HG03460 (cell line): Measurements from ENCODE around the gene SRSF1.

ENCODE experiments used
- ATAC-seq: cut with Tn5 transposase; IDR thresholded peaks from one replicate; pipeline ENCODE4 v1.9.1; 2021; ENCODE audit not compliant: unreplicated experiment

SRSF1 gene

DNA sequence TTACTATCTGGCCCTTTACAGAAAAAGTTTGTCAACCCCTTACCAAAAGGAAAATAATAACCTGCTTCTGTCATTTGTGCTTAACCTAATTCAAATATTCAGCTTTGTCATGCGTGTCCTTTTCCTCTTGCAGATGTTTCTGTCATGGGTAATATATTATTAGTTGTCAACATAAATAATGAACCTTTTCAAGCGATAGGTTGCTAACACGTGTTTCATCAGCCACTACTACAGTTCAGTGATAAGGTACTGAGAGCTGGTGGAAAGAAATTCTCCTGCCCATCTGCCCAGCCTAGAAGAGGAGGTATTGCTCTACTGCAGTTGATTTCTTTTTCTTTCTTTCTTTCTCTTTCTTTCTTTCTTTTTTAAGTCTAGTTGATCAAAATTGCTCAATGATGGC lies 12.0 kb upstream of the SRSF1 start:
- no peak for ATAC-seq

DNA sequence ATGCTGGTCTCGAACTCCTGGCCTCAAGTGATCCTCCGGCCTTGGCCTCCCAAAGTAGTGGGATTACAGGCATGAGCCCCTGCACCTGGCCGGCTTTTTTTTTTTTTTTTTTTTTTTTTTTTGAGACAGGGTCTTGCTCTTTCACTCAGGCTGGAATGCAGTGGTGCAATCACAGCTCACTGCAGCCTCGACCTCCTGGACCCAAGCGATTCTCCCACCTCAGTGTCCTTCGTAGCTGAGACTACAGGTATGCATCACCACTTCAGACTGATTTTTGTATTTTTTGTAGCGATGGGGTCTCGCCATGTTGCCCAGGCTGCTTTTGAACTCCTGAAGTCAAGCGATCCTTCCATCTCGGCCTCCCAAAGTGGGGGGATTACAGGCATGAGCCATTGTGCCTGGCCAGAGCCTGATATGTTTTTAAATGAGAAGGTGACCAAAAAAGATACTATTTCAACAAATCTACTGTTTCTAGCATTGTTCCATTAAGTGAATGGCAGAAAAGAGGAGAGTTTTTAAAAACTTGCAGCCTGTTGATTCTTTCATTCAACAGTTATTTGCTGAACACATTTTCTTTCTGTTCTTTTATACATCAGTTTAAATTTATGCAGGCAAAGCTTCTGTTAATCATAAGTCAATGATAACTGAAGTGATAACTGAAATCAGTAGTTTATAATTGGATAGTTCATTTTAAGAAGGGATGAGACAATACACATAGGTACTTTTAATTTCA lies 3.2 kb upstream of the SRSF1 start:
- ATAC-seq = no peak

GRCh38 chr17:58007781-58008706 lies 998 bp upstream of the SRSF1 start:
- peak; percentile 35 for ATAC-seq

DNA sequence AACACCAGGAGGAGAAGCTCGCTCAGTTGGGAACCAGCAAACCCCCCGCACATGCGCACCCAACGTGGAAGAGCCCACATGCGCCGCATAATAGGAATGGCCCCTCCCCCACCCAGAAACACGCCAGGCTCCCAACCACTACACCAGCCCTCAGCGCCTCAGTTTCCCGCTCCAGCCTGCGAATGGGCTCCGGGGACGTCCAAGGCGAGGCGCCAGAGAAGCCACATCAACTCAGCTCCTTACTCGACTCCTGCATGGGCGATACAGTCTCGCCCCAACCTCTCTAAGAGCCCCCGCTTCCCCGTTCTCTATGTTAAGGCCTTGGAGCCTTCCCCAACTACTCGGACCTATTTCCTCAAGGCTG lies 504 bp downstream of the SRSF1 start:
- ATAC-seq = no peak

DNA sequence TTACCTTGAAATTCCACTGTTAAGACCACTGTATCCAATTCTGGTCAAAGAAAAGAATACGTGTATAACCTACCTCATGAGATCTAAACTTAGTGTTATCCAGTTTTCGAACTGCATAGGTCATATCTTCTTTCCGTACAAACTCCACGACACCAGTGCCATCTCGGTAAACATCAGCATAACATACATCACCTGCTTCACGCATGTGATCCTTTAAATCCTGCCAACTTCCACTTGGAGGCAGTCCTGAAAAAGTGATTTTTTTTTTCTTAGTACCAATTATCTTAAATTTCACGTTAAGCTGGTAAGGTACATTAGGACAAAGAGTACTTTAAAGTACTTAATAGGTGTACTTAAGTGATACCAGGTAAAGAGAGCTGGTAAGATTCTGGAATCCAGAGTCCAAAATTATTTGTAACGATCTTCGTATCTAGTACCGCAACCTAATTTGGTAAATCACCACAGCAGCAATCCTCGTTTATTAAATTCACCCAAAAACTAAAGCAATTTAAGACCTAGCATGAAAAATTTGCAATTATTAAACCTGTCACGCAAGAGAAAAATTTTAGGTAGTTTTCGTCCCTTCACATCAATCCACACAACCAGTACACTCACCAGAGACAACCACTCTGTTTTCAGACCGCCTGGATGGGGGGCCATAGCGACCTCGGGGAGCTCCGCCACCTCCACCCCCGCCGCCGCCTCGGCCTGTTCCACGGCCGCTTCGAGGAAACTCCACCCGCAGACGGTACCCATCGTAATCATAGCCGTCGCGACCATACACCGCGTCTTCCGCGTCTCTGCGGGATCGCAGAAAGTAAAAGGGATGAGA lies 1.1 kb downstream of the SRSF1 start:
- no peak for ATAC-seq

DNA sequence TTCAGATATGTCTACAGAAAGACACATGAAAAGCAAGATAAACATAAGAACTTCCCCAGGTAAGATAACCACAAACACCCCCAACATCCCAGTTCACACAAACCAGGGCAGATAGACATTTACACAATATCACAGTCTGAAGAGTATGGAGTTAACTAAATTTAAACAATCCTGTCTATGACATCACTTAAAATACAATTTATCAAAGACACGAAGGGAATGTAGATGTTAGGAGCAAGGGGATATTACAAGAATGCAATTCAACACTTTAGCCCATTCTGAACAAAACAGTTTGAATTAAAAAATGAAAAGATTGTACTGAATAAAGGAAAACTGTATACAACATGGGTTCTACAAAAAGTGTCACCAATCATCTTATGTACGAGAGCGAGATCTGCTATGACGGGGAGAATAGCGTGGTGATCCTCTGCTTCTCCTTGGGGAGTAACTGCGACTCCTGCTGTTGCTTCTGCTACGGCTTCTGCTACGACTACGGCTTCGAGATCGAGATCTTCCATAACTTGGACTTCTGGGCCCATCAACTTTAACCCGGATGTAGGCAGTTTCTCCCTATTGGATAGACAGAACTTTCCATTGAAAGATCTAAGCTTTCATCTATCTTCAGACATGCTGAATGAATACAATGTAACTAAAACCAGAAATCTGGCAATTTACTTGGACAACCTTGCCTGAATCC lies 1.9 kb downstream of the SRSF1 start:
- no peak for ATAC-seq

DNA sequence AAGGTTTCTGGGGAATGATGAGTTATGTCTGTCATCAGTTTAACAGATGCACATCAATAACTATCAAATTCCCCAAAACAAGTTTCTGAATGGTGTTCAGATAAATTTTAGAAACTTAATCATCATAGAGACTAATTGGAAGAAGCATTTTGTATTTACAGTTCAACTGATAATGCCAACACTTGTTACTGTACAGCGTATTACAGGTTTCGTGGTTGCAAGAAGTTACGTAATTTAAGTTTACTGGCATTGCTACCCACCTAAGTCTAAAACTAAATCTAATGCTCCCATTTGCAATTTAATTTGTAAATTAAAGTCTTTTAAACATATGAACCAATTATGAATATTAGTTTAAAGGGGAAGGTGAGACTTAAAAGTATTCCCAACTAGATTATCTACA lies 3.0 kb downstream of the SRSF1 start:
- ATAC-seq = no peak

- ATAC-seq = no peak
Observed at GRCh38 chr17:58002973-58003372, 4.1 kb downstream of the SRSF1 start.

- no peak for ATAC-seq
Observed at GRCh38 chr17:58002154-58002948, 4.7 kb downstream of the SRSF1 start.

GRCh38 chr17:58001461-58002124 lies 5.5 kb downstream of the SRSF1 start:
- no peak for ATAC-seq

DNA sequence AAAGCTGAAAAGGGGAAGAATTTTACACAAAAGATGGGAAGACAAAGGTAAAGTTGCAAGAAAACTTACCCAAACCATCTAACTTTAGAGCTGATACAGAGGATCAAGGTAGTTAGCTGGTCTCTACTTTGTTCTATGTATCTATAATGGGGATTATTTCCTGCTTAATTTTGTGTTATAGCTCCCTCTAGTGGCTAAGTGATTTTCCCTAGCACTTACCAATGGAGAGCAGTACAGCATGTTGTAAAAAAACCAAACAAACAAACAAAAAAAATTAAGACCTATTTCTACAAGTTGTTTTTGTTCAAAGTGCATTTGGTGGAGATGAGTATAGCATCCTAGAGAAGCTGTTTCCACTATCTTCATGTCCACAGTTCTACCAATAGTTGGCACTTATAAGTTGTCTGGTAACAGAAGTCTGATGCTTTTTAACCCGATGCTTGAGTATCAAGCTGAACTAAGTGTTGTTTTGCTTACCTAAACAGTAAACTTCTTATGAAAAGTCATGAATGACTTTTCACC lies 7.5 kb downstream of the SRSF1 start:
- ATAC-seq = no peak

DNA sequence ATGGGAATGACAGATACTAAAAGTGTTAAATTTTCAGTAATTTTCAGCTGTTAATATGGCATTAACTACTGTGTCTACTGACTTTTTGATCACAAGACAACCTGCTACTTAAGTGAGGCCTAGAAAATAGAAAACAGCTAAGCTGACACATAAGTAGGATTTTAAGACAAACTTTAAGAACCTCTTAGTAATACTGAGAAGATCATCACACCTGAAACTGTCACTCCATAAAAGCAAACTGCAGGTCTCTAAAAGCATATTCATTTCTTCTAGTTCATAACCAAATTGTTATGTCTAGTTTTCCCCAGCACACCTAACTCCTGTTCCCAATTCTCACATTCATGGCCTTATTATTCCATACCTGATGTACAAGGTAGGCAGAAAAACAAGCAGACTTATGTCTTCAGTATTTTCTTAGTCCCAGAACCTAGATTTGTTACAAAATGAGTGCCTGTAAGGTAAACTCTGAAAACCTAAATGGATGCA lies 8.0 kb downstream of the SRSF1 start:
- ATAC-seq = no peak

DNA sequence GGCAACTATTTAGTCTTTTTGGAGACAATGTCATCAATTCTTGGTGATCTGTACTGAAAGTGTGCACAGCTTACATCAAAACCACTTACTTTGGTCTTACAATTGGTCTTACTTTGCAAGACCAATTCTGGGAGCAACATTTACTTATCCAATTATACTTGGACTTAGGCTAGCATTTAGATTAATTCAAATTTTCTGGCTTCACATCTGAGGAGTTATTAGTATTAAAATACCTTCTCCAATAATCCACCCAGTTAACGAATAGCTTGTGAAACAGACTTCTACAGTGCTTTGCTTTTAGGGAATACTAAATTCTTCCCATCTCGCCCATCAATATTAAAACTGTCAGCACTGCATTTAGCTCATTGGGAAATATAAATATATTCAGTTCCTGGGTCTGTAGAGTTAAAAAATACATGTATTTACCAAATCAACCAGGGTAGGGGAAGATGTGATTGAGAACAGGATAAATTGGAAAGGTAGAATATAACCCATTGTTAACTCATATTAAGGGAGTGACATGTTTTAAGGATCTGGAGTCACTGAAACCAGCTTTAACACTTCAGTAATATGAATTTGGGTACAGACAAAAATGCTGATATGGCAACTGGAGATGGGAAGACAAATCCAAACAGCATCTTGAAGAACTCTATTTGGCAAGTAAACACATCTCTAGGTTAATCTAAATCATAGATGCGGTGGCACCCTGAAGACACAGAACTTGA lies 9.8 kb downstream of the SRSF1 start:
- ATAC-seq = no peak

- ATAC-seq = no peak
Observed at GRCh38 chr17:57995076-57995956, 11.7 kb downstream of the SRSF1 start.

DNA sequence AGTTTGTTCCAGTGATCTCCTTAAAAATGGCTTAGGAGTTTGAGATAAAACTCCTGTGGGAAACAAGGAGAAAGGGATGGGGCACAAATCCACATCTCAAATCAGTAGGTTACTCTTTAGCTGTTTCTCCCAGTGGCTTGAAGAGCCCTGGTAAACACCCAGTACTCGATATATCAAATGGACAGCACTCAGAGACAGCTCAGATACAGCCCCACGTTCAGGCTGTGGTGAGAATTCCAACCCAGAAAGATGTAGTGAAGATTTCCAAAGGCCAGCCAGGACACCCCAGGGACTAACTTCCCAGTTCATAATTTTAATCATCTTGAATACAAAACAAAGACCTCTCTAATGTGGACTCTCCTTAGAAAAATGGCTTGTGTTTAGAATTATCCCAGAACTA lies 12.6 kb downstream of the SRSF1 start:
- ATAC-seq = no peak

DNA sequence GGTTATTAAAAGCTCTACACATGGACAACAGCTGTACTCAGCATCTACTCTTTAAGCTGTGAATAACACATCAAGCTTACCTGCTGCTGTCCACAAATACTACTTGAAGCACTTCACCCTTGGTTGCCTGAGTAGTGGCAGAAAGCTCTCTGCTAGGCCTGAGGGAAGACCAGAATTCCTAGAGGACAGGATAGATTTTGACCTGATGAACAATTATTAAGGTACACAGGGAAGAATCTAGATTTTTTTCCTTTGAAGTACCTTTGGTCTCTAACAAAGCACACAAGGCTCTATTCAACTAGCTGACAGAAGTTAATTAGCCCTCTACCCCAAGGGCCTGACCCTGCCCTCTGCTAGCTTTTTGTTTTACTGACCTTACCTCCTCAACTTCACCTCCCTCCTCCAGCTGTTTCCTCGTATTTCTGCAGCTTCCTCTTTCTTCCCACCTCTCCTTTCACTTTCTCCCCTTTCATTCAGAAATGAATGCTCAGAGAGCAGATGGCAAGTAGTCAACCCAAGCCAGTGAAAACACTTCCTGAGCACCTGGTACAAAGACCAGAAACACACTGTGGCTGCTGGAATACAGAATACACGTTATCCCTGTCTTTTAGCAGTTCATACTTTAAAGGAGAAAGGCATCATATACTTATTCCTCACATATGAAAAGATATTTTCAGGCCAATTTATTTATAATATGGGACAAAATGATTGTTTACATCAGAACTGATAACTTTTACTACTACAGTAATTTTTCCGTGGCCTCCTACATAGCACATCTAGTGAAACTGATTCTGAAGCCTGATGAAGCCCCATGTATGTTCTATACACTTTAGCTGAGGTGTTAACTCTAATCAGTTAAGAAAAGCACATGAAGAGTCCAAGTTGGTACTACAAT lies 13.3 kb downstream of the SRSF1 start:
- ATAC-seq = no peak
